ENCODE results near the gene CCDC88B.

Gene CCDC88B

DNA sequence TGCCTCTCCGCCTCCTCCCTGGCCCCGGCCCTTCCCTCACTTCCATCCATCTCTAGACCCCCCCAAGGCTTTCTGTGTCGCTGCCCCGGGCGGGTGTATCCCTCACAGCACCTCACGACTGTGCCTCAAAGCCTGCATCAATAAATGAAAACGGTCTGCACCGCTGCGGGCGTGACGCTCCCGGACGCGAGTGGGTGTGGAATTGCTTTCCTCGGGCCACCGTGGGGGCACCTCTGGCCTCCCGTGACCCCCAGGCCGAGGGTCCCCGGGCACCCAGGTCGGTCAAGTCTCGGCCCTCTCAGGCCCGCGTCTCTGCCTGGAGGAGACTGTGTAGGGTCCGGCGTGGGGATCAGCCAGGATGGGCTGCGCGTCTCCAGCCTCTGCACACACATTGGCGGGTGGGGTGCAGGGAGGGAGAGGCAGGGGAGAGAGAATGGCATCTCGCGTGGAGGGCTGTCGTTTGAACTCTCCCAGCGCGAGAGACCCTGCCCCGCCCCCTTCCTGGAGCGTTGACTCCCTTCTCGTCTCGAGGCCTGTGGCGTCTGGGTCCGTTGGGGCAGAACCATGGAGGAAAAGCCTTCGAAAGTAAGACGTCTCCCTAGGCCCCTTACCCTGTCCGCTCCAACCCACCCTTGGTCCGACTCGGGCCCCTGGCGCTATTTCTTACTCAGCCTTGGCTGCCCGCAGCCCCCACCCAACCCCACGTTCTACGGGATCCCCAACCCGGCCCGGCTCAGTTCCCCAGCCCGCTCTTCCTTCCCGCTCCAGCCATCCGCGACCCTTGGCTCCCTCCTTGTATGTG, 40.0 kb upstream of the CCDC88B start, which contains the start of gene CATSPERZ:
CATSPERZ (plus strand) TSS at position 512 of the 802 bp plus-strand sequence; CDS start at position 565, 53 bp downstream.
- Histone ChIP-seq H4K20me1 (ENCODE audit: low read depth, low read length) (no peaks in the 10 kb centered on the region), H3K4me2 (ENCODE audit: low read depth, low read length, poor library complexity, severe bottlenecking) (peak within 1 kb of the TSS; percentile 13), H3K9me3 (ENCODE audit: insufficient read depth, low read length) (no peaks in the 10 kb centered on the region), H3F3A (ENCODE audit: insufficient read depth) (0 out of 2 replicates have a peak, but pooled peaks cover 4% of the 10 kb centered on the region), H3K36me3 (ENCODE audit: low read length) (no peaks in the 10 kb centered on the region), H3K79me2 (ENCODE audit: insufficient read depth, low read length) (no peaks in the 10 kb centered on the region), H3K4me3 (ENCODE audit: insufficient read depth, low read length, poor library complexity, severe bottlenecking) (no peak within 1 kb of the TSS), H3K9me2 (replicated peaks; ENCODE audit: insufficient read depth, low read length) (no peaks in the 10 kb centered on the region), H3K9ac (ENCODE audit: low read length) (no peak within 1 kb of the TSS), H3K27me3 (ENCODE audit: low read length) (no peaks in the 10 kb centered on the region), H3K27ac (ENCODE audit: low read depth, low read length) (no peak within 1 kb of the TSS), H2AFZ (ENCODE audit: low read depth, low read length, severe bottlenecking) (no peak within 1 kb of the TSS)
- TF ChIP-seq, protein P1, sequence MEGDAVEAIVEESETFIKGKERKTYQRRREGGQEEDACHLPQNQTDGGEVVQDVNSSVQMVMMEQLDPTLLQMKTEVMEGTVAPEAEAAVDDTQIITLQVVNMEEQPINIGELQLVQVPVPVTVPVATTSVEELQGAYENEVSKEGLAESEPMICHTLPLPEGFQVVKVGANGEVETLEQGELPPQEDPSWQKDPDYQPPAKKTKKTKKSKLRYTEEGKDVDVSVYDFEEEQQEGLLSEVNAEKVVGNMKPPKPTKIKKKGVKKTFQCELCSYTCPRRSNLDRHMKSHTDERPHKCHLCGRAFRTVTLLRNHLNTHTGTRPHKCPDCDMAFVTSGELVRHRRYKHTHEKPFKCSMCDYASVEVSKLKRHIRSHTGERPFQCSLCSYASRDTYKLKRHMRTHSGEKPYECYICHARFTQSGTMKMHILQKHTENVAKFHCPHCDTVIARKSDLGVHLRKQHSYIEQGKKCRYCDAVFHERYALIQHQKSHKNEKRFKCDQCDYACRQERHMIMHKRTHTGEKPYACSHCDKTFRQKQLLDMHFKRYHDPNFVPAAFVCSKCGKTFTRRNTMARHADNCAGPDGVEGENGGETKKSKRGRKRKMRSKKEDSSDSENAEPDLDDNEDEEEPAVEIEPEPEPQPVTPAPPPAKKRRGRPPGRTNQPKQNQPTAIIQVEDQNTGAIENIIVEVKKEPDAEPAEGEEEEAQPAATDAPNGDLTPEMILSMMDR (IDR thresholded peaks at IDR 0.05; ENCODE audit: insufficient read depth, low read length, poor library complexity, severe bottlenecking), result no peak

DNA sequence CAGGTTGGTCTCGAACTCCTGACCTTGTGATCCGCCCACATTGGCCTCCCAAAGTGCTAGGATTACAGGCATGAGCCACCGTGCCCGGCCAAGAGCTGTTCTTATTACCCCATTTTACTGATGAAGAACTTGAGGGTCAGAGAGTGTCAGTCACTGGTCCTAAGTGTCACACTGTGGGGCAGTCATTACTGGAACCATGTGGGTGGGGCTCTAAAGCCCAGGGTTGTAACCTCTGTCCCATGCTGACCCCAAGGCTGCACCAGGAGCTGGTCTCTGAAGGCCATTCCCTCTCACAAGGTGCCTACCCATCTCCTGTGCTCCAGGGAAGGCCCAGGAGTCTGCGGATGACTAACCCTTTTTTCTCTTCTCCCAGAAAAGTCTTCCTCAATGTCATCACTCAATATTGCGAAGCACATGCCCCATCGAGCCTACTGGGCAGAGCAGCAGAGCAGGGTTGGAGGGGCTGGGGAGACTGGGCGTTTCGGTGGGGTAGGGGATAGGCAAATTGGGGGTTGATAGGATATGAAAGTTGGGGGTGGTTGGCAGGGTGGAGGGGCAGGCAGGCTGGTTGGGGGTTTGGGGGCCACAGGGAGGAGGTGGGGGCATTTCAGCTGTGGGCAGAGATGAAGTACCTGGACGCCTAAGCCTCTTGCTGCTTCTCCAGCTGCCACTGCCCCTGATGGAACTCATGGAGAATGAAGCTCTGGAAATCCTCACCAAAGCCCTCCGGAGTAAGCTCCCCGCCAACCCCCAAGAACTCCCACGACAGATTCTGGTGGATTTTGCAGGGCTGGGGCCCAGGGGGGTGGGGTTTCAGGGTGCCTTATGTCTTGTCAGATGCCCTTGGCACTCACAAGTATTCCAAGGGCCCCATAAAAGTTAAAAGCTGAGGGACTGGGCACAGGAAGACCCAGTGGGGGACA, 36.6 kb upstream of the CCDC88B start:
- Histone ChIP-seq H3F3A (ENCODE audit: insufficient read depth) (0 out of 2 replicates have a peak, but pooled peaks cover 4% of the 10 kb centered on the region), H4K20me1 (ENCODE audit: low read depth, low read length) (no peaks in the 10 kb centered on the region), H3K4me2 (ENCODE audit: low read depth, low read length, poor library complexity, severe bottlenecking) (peak overlapping the region; percentile 74), H3K27ac (ENCODE audit: low read depth, low read length) (no peak overlapping the region), H3K27me3 (ENCODE audit: low read length) (no peaks in the 10 kb centered on the region), H3K4me3 (ENCODE audit: insufficient read depth, low read length, poor library complexity, severe bottlenecking) (no peak overlapping the region), H3K9ac (ENCODE audit: low read length) (peak overlapping the region; percentile 89), H3K79me2 (ENCODE audit: insufficient read depth, low read length) (peaks cover 24% of the 10 kb centered on the region), H3K9me3 (ENCODE audit: insufficient read depth, low read length) (no peaks in the 10 kb centered on the region), H2AFZ (ENCODE audit: low read depth, low read length, severe bottlenecking) (no peak overlapping the region), H3K9me2 (replicated peaks; ENCODE audit: insufficient read depth, low read length) (no peaks in the 10 kb centered on the region), H3K36me3 (ENCODE audit: low read length) (no peaks in the 10 kb centered on the region)
- TF ChIP-seq EZH2phosphoT487 (conservative IDR thresholded peaks at IDR 0.05; ENCODE audit: low read length), result no peak
- TF ChIP-seq, protein P1 (IDR thresholded peaks at IDR 0.05; ENCODE audit: insufficient read depth, low read length, poor library complexity, severe bottlenecking), result no peak

DNA sequence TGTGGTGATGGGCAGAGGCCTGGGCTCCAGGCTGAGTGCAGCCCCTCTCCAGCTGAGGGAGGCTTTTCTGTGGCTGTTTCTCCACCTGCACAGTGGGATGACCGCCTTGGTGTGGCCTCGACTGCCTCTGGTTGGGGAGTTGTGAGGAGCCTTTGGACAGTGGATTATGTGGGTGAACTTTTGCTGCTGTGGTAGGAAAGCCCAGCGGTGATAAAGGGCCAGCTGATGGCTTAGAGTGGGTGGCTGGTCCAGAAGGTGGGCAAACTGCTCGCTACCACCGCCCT, 36.0 kb upstream of the CCDC88B start:
- Histone ChIP-seq H3K27ac (ENCODE audit: low read depth, low read length) (no peak overlapping the region), H3K4me2 (ENCODE audit: low read depth, low read length, poor library complexity, severe bottlenecking) (peak overlapping the region; percentile 74), H3K27me3 (ENCODE audit: low read length) (no peaks in the 10 kb centered on the region), H4K20me1 (ENCODE audit: low read depth, low read length) (no peaks in the 10 kb centered on the region), H3F3A (ENCODE audit: insufficient read depth) (0 out of 2 replicates have a peak, but pooled peaks cover 4% of the 10 kb centered on the region), H3K9ac (ENCODE audit: low read length) (peak overlapping the region; percentile 89), H3K4me3 (ENCODE audit: insufficient read depth, low read length, poor library complexity, severe bottlenecking) (peak overlapping the region; percentile 67), H2AFZ (ENCODE audit: low read depth, low read length, severe bottlenecking) (no peak overlapping the region), H3K9me2 (replicated peaks; ENCODE audit: insufficient read depth, low read length) (no peaks in the 10 kb centered on the region), H3K9me3 (ENCODE audit: insufficient read depth, low read length) (no peaks in the 10 kb centered on the region), H3K79me2 (ENCODE audit: insufficient read depth, low read length) (peaks cover 24% of the 10 kb centered on the region), H3K36me3 (ENCODE audit: low read length) (no peaks in the 10 kb centered on the region)
- TF ChIP-seq, protein P1 (IDR thresholded peaks at IDR 0.05; ENCODE audit: insufficient read depth, low read length, poor library complexity, severe bottlenecking), result no peak
- TF ChIP-seq EZH2phosphoT487 (conservative IDR thresholded peaks at IDR 0.05; ENCODE audit: low read length), result no peak

All from SU-DHL-6 (cell line).